ENCODE results near the gene TIAM2. TPM values are rescaled to one million over a fixed set of nuclear protein-coding genes. Genes with fewer than 3 reads are reported as not detected.

TIAM2 gene
- total RNA-seq, 2 donors from 2014 or later, result 9.3 to 10.3 TPM

DNA sequence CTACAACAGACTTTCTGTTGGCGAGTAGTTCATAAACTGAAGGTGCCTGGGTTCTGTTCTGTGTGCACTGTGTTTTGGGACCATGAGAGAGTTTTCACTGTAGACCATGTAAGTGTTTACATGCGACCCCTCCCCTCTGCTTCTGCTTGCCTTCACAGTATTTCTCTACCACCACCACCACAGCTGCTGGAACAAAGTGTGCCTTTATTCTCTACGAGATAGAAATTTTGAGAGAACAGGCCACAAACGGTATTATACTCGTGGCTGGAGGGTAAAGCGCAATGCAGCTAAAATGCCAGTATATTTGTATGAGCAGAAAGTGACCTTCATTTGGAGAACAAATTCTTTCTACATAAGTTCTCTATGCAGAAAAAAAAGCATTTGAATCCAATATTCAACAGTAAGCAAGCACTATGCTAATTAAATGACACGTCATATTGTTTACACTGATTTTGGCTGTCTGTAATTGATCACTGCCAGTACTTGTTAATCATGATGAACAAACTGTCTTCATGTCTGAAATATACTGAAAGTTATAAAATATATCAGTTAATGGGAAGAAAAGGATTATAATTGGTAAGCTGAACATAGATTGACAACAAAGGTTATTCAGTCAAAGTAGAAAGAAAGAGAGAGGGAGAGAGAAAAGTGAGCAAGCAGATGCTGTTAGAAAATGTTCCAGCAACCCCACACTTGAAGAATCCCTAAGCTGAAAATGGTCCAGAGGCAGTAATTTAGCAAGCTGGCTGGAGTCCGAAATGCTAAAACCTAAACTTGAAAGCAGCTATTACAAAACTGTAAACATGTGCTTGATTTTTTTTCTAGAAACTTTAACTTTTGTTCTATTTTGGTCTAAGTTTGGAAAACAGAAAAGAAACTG lies 277.5 kb downstream of the TIAM2 start:
- Histone ChIP-seq H3K4me1 (peaks cover 0 to 29% of the 10 kb centered on the region in 2 donors), H3K36me3 (no peaks in the 10 kb centered on the region), H3K27ac (peak overlapping the region; percentile 34 to 68), H3K4me3 (no peak overlapping the region), H3K27me3 (no peaks in the 10 kb centered on the region), H3K9me3 (no peaks in the 10 kb centered on the region)
- TF ChIP-seq, protein P1, sequence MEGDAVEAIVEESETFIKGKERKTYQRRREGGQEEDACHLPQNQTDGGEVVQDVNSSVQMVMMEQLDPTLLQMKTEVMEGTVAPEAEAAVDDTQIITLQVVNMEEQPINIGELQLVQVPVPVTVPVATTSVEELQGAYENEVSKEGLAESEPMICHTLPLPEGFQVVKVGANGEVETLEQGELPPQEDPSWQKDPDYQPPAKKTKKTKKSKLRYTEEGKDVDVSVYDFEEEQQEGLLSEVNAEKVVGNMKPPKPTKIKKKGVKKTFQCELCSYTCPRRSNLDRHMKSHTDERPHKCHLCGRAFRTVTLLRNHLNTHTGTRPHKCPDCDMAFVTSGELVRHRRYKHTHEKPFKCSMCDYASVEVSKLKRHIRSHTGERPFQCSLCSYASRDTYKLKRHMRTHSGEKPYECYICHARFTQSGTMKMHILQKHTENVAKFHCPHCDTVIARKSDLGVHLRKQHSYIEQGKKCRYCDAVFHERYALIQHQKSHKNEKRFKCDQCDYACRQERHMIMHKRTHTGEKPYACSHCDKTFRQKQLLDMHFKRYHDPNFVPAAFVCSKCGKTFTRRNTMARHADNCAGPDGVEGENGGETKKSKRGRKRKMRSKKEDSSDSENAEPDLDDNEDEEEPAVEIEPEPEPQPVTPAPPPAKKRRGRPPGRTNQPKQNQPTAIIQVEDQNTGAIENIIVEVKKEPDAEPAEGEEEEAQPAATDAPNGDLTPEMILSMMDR (IDR thresholded peaks at IDR 0.05), result no peak
- DNase-seq (ENCODE audit: low spot score), result no peak

DNA sequence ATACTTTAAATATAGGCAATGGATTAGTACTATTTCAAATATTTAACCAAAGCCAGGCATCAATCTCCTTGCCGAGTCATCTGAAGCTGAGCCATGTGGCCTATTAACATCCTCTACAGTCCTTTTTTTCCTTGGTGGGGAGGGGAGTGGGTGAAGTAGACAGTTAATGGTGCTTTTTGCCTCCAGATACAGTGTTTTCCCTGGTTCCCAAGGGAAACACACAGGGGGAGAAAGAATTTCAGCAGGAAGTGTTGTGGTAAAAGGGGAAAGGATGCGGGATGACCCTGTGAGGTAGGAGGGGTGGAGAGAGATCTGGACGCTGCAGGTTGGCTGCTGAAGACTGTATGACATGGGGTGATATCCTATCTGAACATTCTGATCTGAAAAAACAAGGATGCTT lies 278.3 kb downstream of the TIAM2 start:
- TF ChIP-seq, protein P1 (IDR thresholded peaks at IDR 0.05), result no peak

DNA sequence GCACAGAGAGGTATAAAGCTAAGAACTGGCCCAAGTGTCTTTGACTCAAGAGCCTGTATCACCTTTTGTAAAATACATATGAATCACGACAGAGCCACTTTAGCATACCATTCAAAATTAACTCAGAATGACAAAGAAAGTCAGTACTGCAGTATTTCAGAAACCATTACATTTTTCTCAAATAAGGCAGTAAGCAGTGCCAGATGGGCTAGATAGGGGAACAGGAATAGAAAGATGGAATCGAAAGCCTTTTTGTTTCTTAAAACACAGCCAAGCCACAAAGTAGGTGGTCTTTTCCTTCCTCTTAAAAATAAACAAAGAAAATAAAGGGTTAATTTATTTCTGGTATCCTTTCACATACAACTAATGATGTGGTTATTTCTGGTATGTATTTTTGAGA lies 279.0 kb downstream of the TIAM2 start:
- H3K4me3 ChIP-seq, result no peak overlapping the region
- H3K27me3 ChIP-seq, result no peaks in the 10 kb centered on the region
- H3K36me3 ChIP-seq, result no peaks in the 10 kb centered on the region
- peaks cover 0 to 42% of the 10 kb centered on the region in 2 donors for H3K4me1 ChIP-seq
- DNase-seq (ENCODE audit: low spot score), result no peak
- peak overlapping the region; percentile 0 to 38 for H3K27ac ChIP-seq
- TF ChIP-seq, protein P1 (IDR thresholded peaks at IDR 0.05), result no peak
- no peaks in the 10 kb centered on the region for H3K9me3 ChIP-seq

More for the DNA sequence above, 278.3 kb downstream of the TIAM2 start:
- Histone ChIP-seq H3K4me1 (peaks cover 0 to 38% of the 10 kb centered on the region in 2 donors), H3K4me3 (no peak overlapping the region), H3K36me3 (no peaks in the 10 kb centered on the region), H3K27me3 (no peaks in the 10 kb centered on the region), H3K27ac (peak overlapping the region; percentile 34 to 68), H3K9me3 (no peaks in the 10 kb centered on the region)
- DNase-seq (ENCODE audit: low spot score), result no peak

DNA sequence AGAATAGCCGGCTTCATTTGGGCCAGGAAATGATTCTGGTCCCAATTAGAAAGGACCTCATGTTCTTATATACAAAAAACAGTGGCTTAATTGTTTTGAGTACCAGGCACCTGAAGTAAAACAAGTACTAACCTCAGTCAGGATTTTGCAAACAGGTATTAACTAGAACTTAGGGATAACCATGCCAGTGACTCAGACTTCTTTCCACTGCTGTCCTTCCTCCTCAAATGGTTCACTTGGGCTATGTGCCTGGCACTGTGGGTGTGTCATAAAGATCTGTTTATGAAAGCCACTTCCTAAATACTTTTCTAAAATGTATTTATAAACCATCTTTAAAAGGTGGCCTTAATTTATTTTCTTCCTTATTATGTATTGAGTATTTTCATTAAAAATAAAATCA lies 279.4 kb downstream of the TIAM2 start:
- Histone ChIP-seq H3K4me3 (no peak overlapping the region), H3K9me3 (no peaks in the 10 kb centered on the region), H3K36me3 (no peaks in the 10 kb centered on the region), H3K27me3 (no peaks in the 10 kb centered on the region), H3K27ac (peak overlapping the region; percentile 0 to 38), H3K4me1 (peaks cover 0 to 42% of the 10 kb centered on the region in 2 donors)
- TF ChIP-seq, protein P1 (IDR thresholded peaks at IDR 0.05), result no peak
- DNase-seq (ENCODE audit: low spot score), result no peak

DNA sequence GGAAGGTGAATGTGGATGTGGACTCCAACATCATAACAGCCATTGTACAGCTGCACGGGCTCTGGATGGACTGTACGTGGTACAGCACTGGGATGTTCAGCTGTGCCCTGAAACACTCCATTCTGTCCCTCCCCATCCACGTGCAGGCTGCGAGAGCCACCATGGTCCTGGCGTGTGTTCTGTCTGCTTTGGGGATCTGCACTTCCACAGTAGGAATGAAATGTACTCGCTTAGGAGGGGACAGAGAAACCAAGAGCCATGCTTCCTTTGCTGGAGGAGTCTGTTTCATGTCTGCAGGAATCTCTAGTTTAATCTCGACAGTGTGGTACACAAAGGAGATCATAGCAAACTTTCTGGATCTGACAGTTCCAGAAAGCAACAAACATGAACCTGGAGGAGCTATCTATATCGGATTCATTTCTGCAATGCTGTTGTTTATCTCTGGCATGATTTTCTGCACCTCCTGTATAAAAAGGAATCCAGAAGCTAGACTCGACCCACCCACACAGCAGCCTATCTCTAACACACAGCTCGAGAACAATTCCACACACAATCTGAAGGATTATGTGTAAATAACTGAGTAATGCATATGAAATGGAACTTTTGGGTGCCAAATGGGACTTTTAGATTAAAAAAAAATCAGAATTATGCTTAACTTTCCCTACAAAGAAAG lies 280.8 kb downstream of the TIAM2 start:
- no peak overlapping the region for H3K4me3 ChIP-seq
- no peak for DNase-seq (ENCODE audit: low spot score)

More for the DNA sequence above, 280.8 kb downstream of the TIAM2 start:
- no peaks in the 10 kb centered on the region for H3K9me3 ChIP-seq
- no peaks in the 10 kb centered on the region for H3K27me3 ChIP-seq
- TF ChIP-seq, protein P1 (IDR thresholded peaks at IDR 0.05), result no peak
- H3K4me1 ChIP-seq, result peaks cover 0 to 42% of the 10 kb centered on the region in 2 donors
- peak overlapping the region; percentile 38 to 68 for H3K27ac ChIP-seq
- H3K36me3 ChIP-seq, result no peaks in the 10 kb centered on the region

All from right atrium auricular region (tissue), 2 donors.